Neural cell (in vitro differentiated cells): Measurements from ENCODE around the gene MARS1. TPM values are rescaled to one million over a fixed set of nuclear protein-coding genes. Genes with fewer than 3 reads are reported as not detected.

Experiments used
- H2AFZ ChIP-seq: fragments of 200-600, 300-800 bp; sonication (generic), shearing (Covaris generic); 2 replicates; pipeline ENCODE4 v1.6.0; 2014; ENCODE audit warnings: low read depth, mild to moderate bottlenecking, antibody characterized with exemption, low read length, moderate library complexity
- H3F3A ChIP-seq: fragments of 200-600 bp; shearing (Covaris generic); 2 replicates; pipeline ENCODE4 v1.6.1; 2016; ENCODE audit warnings: mild to moderate bottlenecking, moderate library complexity, mixed read lengths, antibody characterized with exemption, low read length; ENCODE audit not compliant: insufficient read depth, poor library complexity, severe bottlenecking
- H3K27ac ChIP-seq: fragments of 200-600, 300-800 bp; sonication (generic), shearing (Covaris generic); 2 replicates; pipeline ENCODE4 v1.5.1; 2014; ENCODE audit warnings: mild to moderate bottlenecking, low read length, moderate library complexity
- H3K27me3 ChIP-seq: fragments of 300-800, 200-600 bp; sonication (generic), shearing (Covaris generic); 2 replicates; pipeline ENCODE4 v1.6.0; 2014; ENCODE audit warnings: mild to moderate bottlenecking, low read depth, low read length, moderate library complexity; ENCODE audit not compliant: insufficient read depth
- H3K36me3 ChIP-seq: fragments of 300-800, 200-600 bp; sonication (generic), shearing (Covaris generic); 2 replicates; pipeline ENCODE4 v1.5.1; 2014; ENCODE audit warnings: mild to moderate bottlenecking, antibody characterized with exemption, low read length, moderate library complexity; ENCODE audit not compliant: insufficient read depth
- H3K4me2 ChIP-seq: fragments of 300-800, 200-600 bp; sonication (generic), shearing (Covaris generic); 2 replicates; pipeline ENCODE4 v1.6.0; 2014; ENCODE audit warnings: mild to moderate bottlenecking, low read length
- H3K4me3 ChIP-seq: fragments of 300-800, 200-600 bp; sonication (generic), shearing (Covaris generic); 2 replicates; pipeline ENCODE4 v1.5.1; 2014; ENCODE audit warnings: mild to moderate bottlenecking, low read length, moderate library complexity
- H3K79me2 ChIP-seq: fragments of 200-600 bp; shearing (Covaris generic); replicated peaks from 2 replicates; pipeline ENCODE4 v1.6.0; 2014; ENCODE audit warnings: mild to moderate bottlenecking, low read length, moderate library complexity; ENCODE audit not compliant: insufficient read depth
- H3K9ac ChIP-seq: fragments of 300-800, 200-600 bp; sonication (generic), shearing (Covaris generic); 2 replicates; pipeline ENCODE4 v1.6.1; 2016; ENCODE audit warnings: mild to moderate bottlenecking, low read length, mixed read lengths
- H3K9me2 ChIP-seq: fragments of 200-600 bp; shearing (Covaris generic); 2 replicates; pipeline ENCODE4 v1.6.1; 2016; ENCODE audit warnings: mild to moderate bottlenecking, low read length, mixed read lengths; ENCODE audit not compliant: insufficient read depth
- H3K9me3 ChIP-seq: fragments of 200-600, 300-800 bp; sonication (generic), shearing (Covaris generic); 2 replicates; pipeline ENCODE4 v1.6.1; 2016; ENCODE audit warnings: mild to moderate bottlenecking, mixed run types, low read length, moderate library complexity, mixed read lengths
- H4K20me1 ChIP-seq: fragments of 200-600 bp; shearing (Covaris generic); 2 replicates; pipeline ENCODE4 v1.6.1; 2016; ENCODE audit warnings: mild to moderate bottlenecking, mixed run types; ENCODE audit not compliant: insufficient read depth
- CTCF ChIP-seq: fragments of 450-650 bp; IDR thresholded peaks from 2 replicates; pipeline ENCODE4 v1.5.1; 2014; ENCODE audit warnings: antibody characterized with exemption, mild to moderate bottlenecking, moderate library complexity; ENCODE audit not compliant: poor library complexity, severe bottlenecking
- EP300 ChIP-seq: fragments of 450-650 bp; conservative IDR thresholded peaks from 2 replicates; pipeline ENCODE4 v1.6.1; 2014; ENCODE audit warnings: antibody characterized with exemption, mild to moderate bottlenecking, moderate library complexity; ENCODE audit not compliant: poor library complexity, severe bottlenecking
- EZH2 ChIP-seq: fragments of 200-600, 300-800 bp; shearing (Covaris generic), sonication (generic); IDR thresholded peaks from 2 replicates; pipeline ENCODE4 v1.6.1; 2014; ENCODE audit warnings: antibody characterized with exemption, low read length, borderline replicate concordance, mild to moderate bottlenecking; ENCODE audit not compliant: insufficient read depth, poor library complexity, severe bottlenecking
- MXI1 ChIP-seq: fragments of 450-650 bp; conservative IDR thresholded peaks from 2 replicates; pipeline ENCODE4 v1.6.1; 2014; ENCODE audit warnings: antibody characterized with exemption, mild to moderate bottlenecking; ENCODE audit not compliant: poor library complexity, severe bottlenecking
- POLR2AphosphoS5 ChIP-seq: IDR thresholded peaks from 2 replicates; pipeline ENCODE4 v1.6.1; 2012
- RAD21 ChIP-seq: fragments of 450-650 bp; conservative IDR thresholded peaks from 2 replicates; pipeline ENCODE4 v1.6.1; 2014; ENCODE audit warnings: antibody characterized with exemption, mild to moderate bottlenecking, moderate library complexity
- SMC3 ChIP-seq: fragments of 450-650 bp; conservative IDR thresholded peaks from 2 replicates; pipeline ENCODE4 v1.6.1; 2014; ENCODE audit warnings: antibody characterized with exemption, mild to moderate bottlenecking, moderate library complexity; ENCODE audit not compliant: poor library complexity
- TAF1 ChIP-seq: IDR thresholded peaks from 2 replicates; pipeline ENCODE4 v1.6.1; 2012; ENCODE audit warnings: low read depth
- polyA plus RNA-seq: library from polyadenylated mRNA; depleted of rRNA; stranded (reverse); fragments of >200 nt; gene quantifications from 2 replicates; pipeline ENCODE4 v1.2.3, GENCODE V29; 2014
- TF ChIP-seq, protein P1 (sequence below): IDR thresholded peaks from 2 replicates; pipeline ENCODE4 v1.6.1; 2012; ENCODE audit warnings: borderline replicate concordance

MARS1 gene
- polyA plus RNA-seq, 1 donor from 2014 or later: 321 TPM

DNA sequence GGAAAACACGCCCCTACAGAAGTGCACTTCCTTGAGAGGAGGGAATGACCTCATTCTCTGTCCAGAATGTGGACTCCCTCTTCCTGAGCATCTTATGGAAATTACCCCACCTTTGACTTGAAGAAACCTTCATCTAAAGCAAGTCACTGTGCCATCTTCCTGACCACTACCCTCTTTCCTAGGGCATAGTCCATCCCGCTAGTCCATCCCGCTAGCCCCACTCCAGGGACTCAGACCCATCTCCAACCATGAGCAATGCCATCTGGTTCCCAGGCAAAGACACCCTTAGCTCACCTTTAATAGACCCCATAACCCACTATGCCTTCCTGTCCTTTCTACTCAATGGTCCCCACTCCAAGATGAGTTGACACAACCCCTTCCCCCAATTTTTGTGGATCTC, 37.8 kb upstream of the MARS1 start:
- no peak overlapping the region for H3K4me2 ChIP-seq
- no peaks in the 10 kb centered on the region for H3F3A ChIP-seq
- H3K79me2 ChIP-seq: no peaks in the 10 kb centered on the region
- H4K20me1 ChIP-seq: no peaks in the 10 kb centered on the region
- no peak overlapping the region for H3K9ac ChIP-seq
- H3K27ac ChIP-seq: no peak overlapping the region
- no peaks in the 10 kb centered on the region for H3K9me2 ChIP-seq
- H3K27me3 ChIP-seq: no peaks in the 10 kb centered on the region
- no peak overlapping the region for H2AFZ ChIP-seq
- H3K9me3 ChIP-seq: no peaks in the 10 kb centered on the region
- no peak for TF ChIP-seq CTCF
- TF ChIP-seq MXI1: no peak
- TF ChIP-seq POLR2AphosphoS5: no peak
- no peak for TF ChIP-seq TAF1
- TF ChIP-seq, protein P1, sequence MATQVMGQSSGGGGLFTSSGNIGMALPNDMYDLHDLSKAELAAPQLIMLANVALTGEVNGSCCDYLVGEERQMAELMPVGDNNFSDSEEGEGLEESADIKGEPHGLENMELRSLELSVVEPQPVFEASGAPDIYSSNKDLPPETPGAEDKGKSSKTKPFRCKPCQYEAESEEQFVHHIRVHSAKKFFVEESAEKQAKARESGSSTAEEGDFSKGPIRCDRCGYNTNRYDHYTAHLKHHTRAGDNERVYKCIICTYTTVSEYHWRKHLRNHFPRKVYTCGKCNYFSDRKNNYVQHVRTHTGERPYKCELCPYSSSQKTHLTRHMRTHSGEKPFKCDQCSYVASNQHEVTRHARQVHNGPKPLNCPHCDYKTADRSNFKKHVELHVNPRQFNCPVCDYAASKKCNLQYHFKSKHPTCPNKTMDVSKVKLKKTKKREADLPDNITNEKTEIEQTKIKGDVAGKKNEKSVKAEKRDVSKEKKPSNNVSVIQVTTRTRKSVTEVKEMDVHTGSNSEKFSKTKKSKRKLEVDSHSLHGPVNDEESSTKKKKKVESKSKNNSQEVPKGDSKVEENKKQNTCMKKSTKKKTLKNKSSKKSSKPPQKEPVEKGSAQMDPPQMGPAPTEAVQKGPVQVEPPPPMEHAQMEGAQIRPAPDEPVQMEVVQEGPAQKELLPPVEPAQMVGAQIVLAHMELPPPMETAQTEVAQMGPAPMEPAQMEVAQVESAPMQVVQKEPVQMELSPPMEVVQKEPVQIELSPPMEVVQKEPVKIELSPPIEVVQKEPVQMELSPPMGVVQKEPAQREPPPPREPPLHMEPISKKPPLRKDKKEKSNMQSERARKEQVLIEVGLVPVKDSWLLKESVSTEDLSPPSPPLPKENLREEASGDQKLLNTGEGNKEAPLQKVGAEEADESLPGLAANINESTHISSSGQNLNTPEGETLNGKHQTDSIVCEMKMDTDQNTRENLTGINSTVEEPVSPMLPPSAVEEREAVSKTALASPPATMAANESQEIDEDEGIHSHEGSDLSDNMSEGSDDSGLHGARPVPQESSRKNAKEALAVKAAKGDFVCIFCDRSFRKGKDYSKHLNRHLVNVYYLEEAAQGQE: no peak
- TF ChIP-seq RAD21: no peak
- TF ChIP-seq SMC3: no peak
- no peaks in the 10 kb centered on the region for H3K36me3 ChIP-seq
- no peak overlapping the region for H3K4me3 ChIP-seq

- H3K27me3 ChIP-seq: no peaks in the 10 kb centered on the region
- H3K4me3 ChIP-seq: no peak overlapping the region
- no peaks in the 10 kb centered on the region for H3K9me2 ChIP-seq
- H3K9ac ChIP-seq: no peak overlapping the region
- no peaks in the 10 kb centered on the region for H3K36me3 ChIP-seq
- H3K27ac ChIP-seq: no peak overlapping the region
- TF ChIP-seq EZH2 (no peak), RAD21 (no peak), EP300 (no peak), MXI1 (no peak), SMC3 (no peak)
- no peak overlapping the region for H3K4me2 ChIP-seq
- no peaks in the 10 kb centered on the region for H3K79me2 ChIP-seq
- no peak overlapping the region for H2AFZ ChIP-seq
- H3K9me3 ChIP-seq: no peaks in the 10 kb centered on the region
- H4K20me1 ChIP-seq: no peaks in the 10 kb centered on the region
- H3F3A ChIP-seq: no peaks in the 10 kb centered on the region
Observed at GRCh38 chr12:57451233-57451778, 36.6 kb upstream of the MARS1 start.
